H9 (cell line): ENCODE data around the gene MAP3K2. TPM values are rescaled to one million over a fixed set of nuclear protein-coding genes. Genes with fewer than 3 reads are reported as not detected.

Source experiments
- DNase-seq: peaks from one replicate; pipeline ENCODE4 v3.0.0-alpha.2; 2017
- H2AFZ ChIP-seq: one replicate; pipeline ENCODE4 v1.6.1; 2013; ENCODE audit warnings: mild to moderate bottlenecking, low read length, control low read depth, moderate library complexity
- H2AK5ac ChIP-seq: 2 replicates; pipeline ENCODE4 v1.6.1; 2013; ENCODE audit warnings: low read length, control low read depth, mixed read lengths; ENCODE audit not compliant: insufficient read length
- H2BK120ac ChIP-seq: one replicate; pipeline ENCODE4 v1.6.1; 2013; ENCODE audit warnings: low read depth, mild to moderate bottlenecking, low read length, control low read depth, inconsistent platforms; ENCODE audit not compliant: poor library complexity, severe bottlenecking
- H2BK12ac ChIP-seq: 2 replicates; pipeline ENCODE4 v1.6.1; 2013; ENCODE audit warnings: low read length, control low read depth, mixed read lengths, low read depth; ENCODE audit not compliant: insufficient read length
- H2BK15ac ChIP-seq: 2 replicates; pipeline ENCODE4 v1.6.1; 2013; ENCODE audit warnings: low read depth, low read length, control low read depth
- H2BK20ac ChIP-seq: one replicate; pipeline ENCODE4 v1.6.1; 2013; ENCODE audit warnings: low read depth, mild to moderate bottlenecking, low read length, control low read depth, inconsistent platforms; ENCODE audit not compliant: poor library complexity, severe bottlenecking
- H2BK5ac ChIP-seq: 2 replicates; pipeline ENCODE4 v1.6.1; 2013; ENCODE audit warnings: low read length, control low read depth, mixed read lengths; ENCODE audit not compliant: insufficient read length
- H3K14ac ChIP-seq: 2 replicates; pipeline ENCODE4 v1.6.1; 2013; ENCODE audit warnings: low read length, control low read depth; ENCODE audit not compliant: insufficient read depth
- H3K18ac ChIP-seq: 2 replicates; pipeline ENCODE4 v1.6.1; 2013; ENCODE audit warnings: low read depth, mild to moderate bottlenecking, mixed read lengths, low read length, control low read depth; ENCODE audit not compliant: insufficient read length
- H3K23ac ChIP-seq: 2 replicates; pipeline ENCODE4 v1.6.1; 2013; ENCODE audit warnings: low read length, control low read depth, mixed read lengths, low read depth; ENCODE audit not compliant: insufficient read length
- H3K23me2 ChIP-seq: 2 replicates; pipeline ENCODE4 v1.6.1; 2013; ENCODE audit warnings: low read depth, mild to moderate bottlenecking, mixed read lengths, low read length, control low read depth; ENCODE audit not compliant: insufficient read length, poor library complexity, severe bottlenecking
- H3K27ac ChIP-seq: 2 replicates; pipeline ENCODE4 v1.5.1; 2013; ENCODE audit warnings: low read length, control low read depth, mixed read lengths, low read depth; ENCODE audit not compliant: insufficient read length
- H3K27me3 ChIP-seq: 2 replicates; pipeline ENCODE4 v1.6.1; 2013; ENCODE audit warnings: low read length, control low read depth, inconsistent platforms; ENCODE audit not compliant: insufficient read depth
- H3K4ac ChIP-seq: 2 replicates; pipeline ENCODE4 v1.6.1; 2013; ENCODE audit warnings: low read depth, mild to moderate bottlenecking, control low read depth, inconsistent platforms, low read length, moderate library complexity
- H3K4me1 ChIP-seq: 2 replicates; pipeline ENCODE4 v1.6.1; 2013; ENCODE audit warnings: low read length, control low read depth, inconsistent platforms; ENCODE audit not compliant: insufficient read depth
- H3K4me2 ChIP-seq: 2 replicates; pipeline ENCODE4 v1.6.1; 2013; ENCODE audit warnings: low read length, control low read depth, mixed read lengths; ENCODE audit not compliant: insufficient read length, insufficient read depth
- H3K56ac ChIP-seq: 2 replicates; pipeline ENCODE4 v1.6.1; 2013; ENCODE audit warnings: low read depth, mild to moderate bottlenecking, mixed read lengths, low read length, control low read depth; ENCODE audit not compliant: insufficient read length
- H3K79me1 ChIP-seq: 2 replicates; pipeline ENCODE4 v1.6.1; 2013; ENCODE audit warnings: low read depth, mild to moderate bottlenecking, moderate library complexity, low read length, control low read depth, inconsistent platforms; ENCODE audit not compliant: insufficient read depth, poor library complexity, severe bottlenecking
- H3K79me2 ChIP-seq: 2 replicates; pipeline ENCODE4 v1.6.1; 2013; ENCODE audit warnings: low read length, control low read depth, inconsistent platforms; ENCODE audit not compliant: insufficient read depth
- H3K9ac ChIP-seq: 2 replicates; pipeline ENCODE4 v1.6.1; 2013; ENCODE audit warnings: low read length, control low read depth, mixed read lengths; ENCODE audit not compliant: insufficient read length; ENCODE audit errors: extremely low read depth
- H3K9me3 ChIP-seq: one replicate; pipeline ENCODE4 v1.6.1; 2013; ENCODE audit warnings: low read depth, low read length, inconsistent platforms; ENCODE audit not compliant: control insufficient read depth
- H3T11ph ChIP-seq: one replicate; pipeline ENCODE4 v1.6.1; 2013; ENCODE audit warnings: mild to moderate bottlenecking, low read length, control low read depth, inconsistent platforms
- H4K20me1 ChIP-seq: one replicate; pipeline ENCODE4 v1.6.1; 2013; ENCODE audit not compliant: control insufficient read depth, insufficient read length, insufficient read depth
- H4K5ac ChIP-seq: 2 replicates; pipeline ENCODE4 v1.6.1; 2013; ENCODE audit warnings: low read depth, mild to moderate bottlenecking, mixed read lengths, low read length, control low read depth; ENCODE audit not compliant: insufficient read length
- H4K8ac ChIP-seq: replicated peaks from 2 replicates; pipeline ENCODE4 v1.6.1; 2013; ENCODE audit warnings: low read length, control low read depth, mixed read lengths, low read depth; ENCODE audit not compliant: insufficient read length
- H4K91ac ChIP-seq: 2 replicates; pipeline ENCODE4 v1.6.1; 2013; ENCODE audit warnings: low read depth, mild to moderate bottlenecking, moderate library complexity, mixed read lengths, low read length, control low read depth; ENCODE audit not compliant: insufficient read length
- H3K27ac Mint-ChIP-seq, 3 experiments: 2 replicates in 2 of 3; 3 replicates in 1 of 3; pipeline ENCODE4 v1.8.0; 2020 to 2021; ENCODE audit warnings: mixed read lengths in 3 of 3, mild to moderate bottlenecking in 1 of 3, moderate library complexity in 1 of 3
- H3K27me3 Mint-ChIP-seq: 2 replicates; pipeline ENCODE4 v1.8.0; 2021; ENCODE audit warnings: low read depth, mild to moderate bottlenecking, moderate library complexity, mixed read lengths
- H3K36me3 Mint-ChIP-seq, 3 experiments: 2 replicates in 2 of 3; 3 replicates in 1 of 3; pipeline ENCODE4 v1.8.0; 2020 to 2021; ENCODE audit warnings: low read depth in 3 of 3, mixed read lengths in 3 of 3; ENCODE audit not compliant: insufficient read depth in 1 of 3
- H3K4me1 Mint-ChIP-seq, 2 experiments: 2 replicates each; pipeline ENCODE4 v1.8.0; 2020; ENCODE audit warnings: mixed read lengths in 2 of 2
- H3K4me3 Mint-ChIP-seq, 2 experiments: 2 replicates in 1 of 2; 3 replicates in 1 of 2; pipeline ENCODE4 v1.8.0; 2020 to 2021; ENCODE audit warnings: mild to moderate bottlenecking in 2 of 2, mixed read lengths in 2 of 2, moderate library complexity in 1 of 2
- H3K9me3 Mint-ChIP-seq, 2 experiments: 2 replicates in 1 of 2; 3 replicates in 1 of 2; pipeline ENCODE4 v1.8.0; 2020; ENCODE audit warnings: mild to moderate bottlenecking in 2 of 2, mixed read lengths in 2 of 2, moderate library complexity in 1 of 2
- whole genome bisulfite sequencing: extraction: QIAGEN DNeasy Blood & Tissue Kit; methylation state at CpG from one replicate; pipeline ENCODE4 v1.1.7; 2013; ENCODE audit warnings: missing lambda C conversion rate, low lambda C conversion rate, mixed read lengths; ENCODE audit not compliant: insufficient read length; ENCODE audit errors: extremely low coverage; 5-methylcytosine and 5-hydroxymethylcytosine counted together
- total RNA-seq: library from RNA; stranded (reverse); gene quantifications from 2 replicates; pipeline ENCODE4 v1.2.1, GENCODE V29; 2021
- TF ChIP-seq, protein P1 (sequence below): fragments of 200-600 bp; sonication (generic); conservative IDR thresholded peaks from 3 replicates; pipeline ENCODE4 v1.8.0; 2021; ENCODE audit warnings: antibody characterized with exemption, mild to moderate bottlenecking

MAP3K2 gene
- total RNA-seq, 1 experiment from 2014 or later: 25.8 TPM

GRCh38 chr2:127332335-127332734, 55.4 kb downstream of the MAP3K2 start:
- H2BK20ac ChIP-seq: no peak overlapping the region
- H3K4me2 ChIP-seq: no peak overlapping the region
- no peak overlapping the region for H3K18ac ChIP-seq
- no peak overlapping the region for H2AFZ ChIP-seq
- no peak overlapping the region for H3K27ac Mint-ChIP-seq
- H3K9me3 ChIP-seq: no peaks in the 10 kb centered on the region
- no peaks in the 10 kb centered on the region for H3K4me1 ChIP-seq
- no peak overlapping the region for H2AK5ac ChIP-seq
- H3K14ac ChIP-seq: no peak overlapping the region
- no peaks in the 10 kb centered on the region for H3K4me1 Mint-ChIP-seq
- no peaks in the 10 kb centered on the region for H3K79me1 ChIP-seq
- no peak overlapping the region for H3K23ac ChIP-seq
- H3T11ph ChIP-seq: no peak overlapping the region
- H3K27ac ChIP-seq: no peak overlapping the region
- no peak overlapping the region for H2BK120ac ChIP-seq
- H4K5ac ChIP-seq: no peak overlapping the region
- no peaks in the 10 kb centered on the region for H3K23me2 ChIP-seq
- no peaks in the 10 kb centered on the region for H3K27me3 Mint-ChIP-seq
- no peak overlapping the region for H3K4me3 Mint-ChIP-seq
- H4K91ac ChIP-seq: no peak overlapping the region
- DNase-seq: no peak
- no peak overlapping the region for H2BK15ac ChIP-seq
- TF ChIP-seq, protein P1, sequence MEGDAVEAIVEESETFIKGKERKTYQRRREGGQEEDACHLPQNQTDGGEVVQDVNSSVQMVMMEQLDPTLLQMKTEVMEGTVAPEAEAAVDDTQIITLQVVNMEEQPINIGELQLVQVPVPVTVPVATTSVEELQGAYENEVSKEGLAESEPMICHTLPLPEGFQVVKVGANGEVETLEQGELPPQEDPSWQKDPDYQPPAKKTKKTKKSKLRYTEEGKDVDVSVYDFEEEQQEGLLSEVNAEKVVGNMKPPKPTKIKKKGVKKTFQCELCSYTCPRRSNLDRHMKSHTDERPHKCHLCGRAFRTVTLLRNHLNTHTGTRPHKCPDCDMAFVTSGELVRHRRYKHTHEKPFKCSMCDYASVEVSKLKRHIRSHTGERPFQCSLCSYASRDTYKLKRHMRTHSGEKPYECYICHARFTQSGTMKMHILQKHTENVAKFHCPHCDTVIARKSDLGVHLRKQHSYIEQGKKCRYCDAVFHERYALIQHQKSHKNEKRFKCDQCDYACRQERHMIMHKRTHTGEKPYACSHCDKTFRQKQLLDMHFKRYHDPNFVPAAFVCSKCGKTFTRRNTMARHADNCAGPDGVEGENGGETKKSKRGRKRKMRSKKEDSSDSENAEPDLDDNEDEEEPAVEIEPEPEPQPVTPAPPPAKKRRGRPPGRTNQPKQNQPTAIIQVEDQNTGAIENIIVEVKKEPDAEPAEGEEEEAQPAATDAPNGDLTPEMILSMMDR: no peak
- H3K36me3 Mint-ChIP-seq: peaks cover 0 to 13% (median 0%) of the 10 kb centered on the region in 3 experiments; a peak in 3 of 7 replicates
- no peak overlapping the region for H2BK12ac ChIP-seq
- H3K79me2 ChIP-seq: no peaks in the 10 kb centered on the region
- H2BK5ac ChIP-seq: no peak overlapping the region
- no peak overlapping the region for H3K4ac ChIP-seq
- WGBS: no CpG with 5 or more reads among the region's 1 CpG
- H3K27me3 ChIP-seq: no peaks in the 10 kb centered on the region
- no peak overlapping the region for H3K9ac ChIP-seq
- no peak overlapping the region for H3K56ac ChIP-seq
- H4K20me1 ChIP-seq: no peaks in the 10 kb centered on the region
- no peaks in the 10 kb centered on the region for H3K9me3 Mint-ChIP-seq
- H4K8ac ChIP-seq: no peak overlapping the region
